ENCODE measurements around the gene FAM234A.

Gene FAM234A

GRCh38 chr16:286491-287297 lies 52.1 kb downstream of the FAM234A start:
- Histone ChIP-seq H3K27me3 (ENCODE audit: insufficient read depth, low read length, poor library complexity) (no peaks in the 10 kb centered on the region), H3K27ac (ENCODE audit: low read depth, low read length) (no peak overlapping the region), H2AK5ac (ENCODE audit: low read length) (no peak overlapping the region), H2BK5ac (ENCODE audit: low read length) (no peak overlapping the region), H3K18ac (ENCODE audit: low read length) (no peak overlapping the region), H2BK120ac (ENCODE audit: low read depth, low read length) (no peak overlapping the region), H2BK15ac (replicated peaks; ENCODE audit: low read depth) (no peak overlapping the region), H3K23ac (ENCODE audit: low read length) (no peak overlapping the region), H3K4me2 (ENCODE audit: low read length) (no peak overlapping the region), H3K4ac (ENCODE audit: low read depth, low read length) (no peak overlapping the region), H3K79me2 (ENCODE audit: control insufficient read depth, insufficient read depth, low read length) (no peaks in the 10 kb centered on the region), H3K4me3 (ENCODE audit: low read length) (no peak overlapping the region), H4K5ac (ENCODE audit: low read length) (no peak overlapping the region), H3K4me1 (ENCODE audit: control insufficient read depth, low read depth, low read length) (no peaks in the 10 kb centered on the region), H3K56ac (ENCODE audit: low read length) (no peak overlapping the region), H3K9ac (ENCODE audit: low read length) (no peak overlapping the region), H3K36me3 (ENCODE audit: control insufficient read depth, insufficient read depth, low read length) (peaks cover 7% of the 10 kb centered on the region), H3K79me1 (ENCODE audit: low read length) (no peaks in the 10 kb centered on the region), H4K8ac (ENCODE audit: low read depth, low read length) (no peak overlapping the region)
- no CpG with 5 or more reads among the region's 22 CpGs for WGBS (ENCODE audit: extremely low coverage, insufficient coverage, low lambda C conversion rate)
- no peak for DNase-seq

DNA sequence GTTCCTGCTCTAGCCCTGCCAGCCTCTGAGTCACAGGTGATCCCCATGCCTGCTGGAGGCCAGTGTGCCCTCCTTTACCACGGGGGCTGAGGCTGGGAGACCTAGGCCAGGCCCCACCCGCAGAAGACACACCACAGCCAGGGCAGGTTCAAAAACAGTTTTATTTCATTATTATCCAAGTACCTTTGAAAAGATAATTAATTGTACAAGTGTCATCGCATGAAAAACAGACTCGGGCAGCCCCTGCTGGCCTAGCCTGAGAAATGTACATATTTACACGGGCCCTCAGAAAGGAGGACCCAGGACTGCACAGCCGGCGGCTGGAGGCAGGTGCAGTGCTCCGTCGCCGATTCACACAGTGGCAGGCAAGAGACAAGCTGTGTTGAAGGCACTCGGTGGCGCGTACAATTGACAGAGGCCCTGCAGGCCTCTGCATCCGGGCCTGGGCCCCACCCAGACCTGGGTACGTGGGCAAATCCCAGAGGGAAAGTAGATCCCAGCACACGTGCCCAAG lies 52.7 kb downstream of the FAM234A start:
- Histone ChIP-seq H4K8ac (ENCODE audit: low read depth, low read length) (no peak overlapping the region), H3K9ac (ENCODE audit: low read length) (no peak overlapping the region), H3K4me1 (ENCODE audit: control insufficient read depth, low read depth, low read length) (no peaks in the 10 kb centered on the region), H3K4ac (ENCODE audit: low read depth, low read length) (no peak overlapping the region), H4K5ac (ENCODE audit: low read length) (no peak overlapping the region), H2BK120ac (ENCODE audit: low read depth, low read length) (no peak overlapping the region), H2BK5ac (ENCODE audit: low read length) (no peak overlapping the region), H3K4me3 (ENCODE audit: low read length) (no peak overlapping the region), H3K18ac (ENCODE audit: low read length) (no peak overlapping the region), H3K27ac (ENCODE audit: low read depth, low read length) (no peak overlapping the region), H3K4me2 (ENCODE audit: low read length) (no peak overlapping the region), H3K27me3 (ENCODE audit: insufficient read depth, low read length, poor library complexity) (no peaks in the 10 kb centered on the region), H2BK15ac (replicated peaks; ENCODE audit: low read depth) (no peak overlapping the region), H3K56ac (ENCODE audit: low read length) (no peak overlapping the region), H3K79me1 (ENCODE audit: low read length) (no peaks in the 10 kb centered on the region), H3K23ac (ENCODE audit: low read length) (no peak overlapping the region), H2AK5ac (ENCODE audit: low read length) (no peak overlapping the region), H3K79me2 (ENCODE audit: control insufficient read depth, insufficient read depth, low read length) (no peaks in the 10 kb centered on the region), H3K36me3 (ENCODE audit: control insufficient read depth, insufficient read depth, low read length) (peaks cover 7% of the 10 kb centered on the region)
- WGBS (ENCODE audit: extremely low coverage, insufficient coverage, low lambda C conversion rate), result no CpG with 5 or more reads among the region's 16 CpGs
- DNase-seq, result no peak

- Histone ChIP-seq H3K4me2 (ENCODE audit: low read length) (no peak overlapping the region), H2BK5ac (ENCODE audit: low read length) (no peak overlapping the region), H3K56ac (ENCODE audit: low read length) (no peak overlapping the region), H2BK120ac (ENCODE audit: low read depth, low read length) (no peak overlapping the region), H2AK5ac (ENCODE audit: low read length) (no peak overlapping the region), H3K4me3 (ENCODE audit: low read length) (no peak overlapping the region), H3K4me1 (ENCODE audit: control insufficient read depth, low read depth, low read length) (no peaks in the 10 kb centered on the region), H3K23ac (ENCODE audit: low read length) (no peak overlapping the region), H3K79me1 (ENCODE audit: low read length) (no peaks in the 10 kb centered on the region), H4K5ac (ENCODE audit: low read length) (no peak overlapping the region), H3K4ac (ENCODE audit: low read depth, low read length) (no peak overlapping the region), H4K8ac (ENCODE audit: low read depth, low read length) (no peak overlapping the region), H3K27ac (ENCODE audit: low read depth, low read length) (no peak overlapping the region), H3K18ac (ENCODE audit: low read length) (no peak overlapping the region), H3K9ac (ENCODE audit: low read length) (no peak overlapping the region), H3K27me3 (ENCODE audit: insufficient read depth, low read length, poor library complexity) (no peaks in the 10 kb centered on the region), H3K79me2 (ENCODE audit: control insufficient read depth, insufficient read depth, low read length) (no peaks in the 10 kb centered on the region), H2BK15ac (replicated peaks; ENCODE audit: low read depth) (no peak overlapping the region), H3K36me3 (ENCODE audit: control insufficient read depth, insufficient read depth, low read length) (peaks cover 7% of the 10 kb centered on the region)
- WGBS (ENCODE audit: extremely low coverage, insufficient coverage, low lambda C conversion rate), result no CpG with 5 or more reads among the region's 33 CpGs
- DNase-seq, result no peak
Observed at GRCh38 chr16:287981-288920, 53.6 kb downstream of the FAM234A start.

DNA sequence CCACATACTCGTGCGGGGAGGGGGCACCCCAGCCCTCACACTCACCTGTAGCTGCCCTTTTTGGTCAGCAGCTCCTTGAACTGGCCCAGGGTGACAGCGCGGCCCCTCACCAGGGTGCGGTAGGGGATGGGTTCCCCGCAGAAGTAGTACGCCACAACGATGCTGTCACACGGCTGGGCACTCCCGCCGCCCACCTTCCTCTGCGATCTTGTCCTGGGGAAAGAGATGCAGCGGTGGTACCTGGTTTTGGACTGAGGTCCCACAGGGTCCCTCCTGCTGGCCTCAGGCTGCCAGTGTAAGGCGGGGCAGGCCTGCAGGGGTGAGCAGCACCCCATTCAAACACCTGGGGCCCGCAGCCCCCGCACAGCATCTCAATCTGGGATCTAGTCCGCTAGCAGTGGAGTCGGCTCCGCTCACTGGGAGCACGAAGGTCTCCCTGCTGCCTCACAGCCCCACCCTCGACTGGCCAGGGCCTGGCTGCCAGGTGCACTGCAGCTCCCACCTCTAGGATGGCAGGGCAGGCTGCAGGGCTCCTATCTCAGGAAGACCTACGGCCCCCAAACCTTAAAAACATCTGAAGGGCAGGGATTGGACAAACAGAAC lies 54.9 kb downstream of the FAM234A start:
- H3K36me3 ChIP-seq (ENCODE audit: control insufficient read depth, insufficient read depth, low read length), result peaks cover 7% of the 10 kb centered on the region
- H3K18ac ChIP-seq (ENCODE audit: low read length), result no peak overlapping the region
- H3K4me2 ChIP-seq (ENCODE audit: low read length), result no peak overlapping the region
- H3K4me3 ChIP-seq (ENCODE audit: low read length), result no peak overlapping the region
- no peaks in the 10 kb centered on the region for H3K4me1 ChIP-seq (ENCODE audit: control insufficient read depth, low read depth, low read length)
- no peak overlapping the region for H3K9ac ChIP-seq (ENCODE audit: low read length)
- H2BK120ac ChIP-seq (ENCODE audit: low read depth, low read length), result no peak overlapping the region
- H4K8ac ChIP-seq (ENCODE audit: low read depth, low read length), result no peak overlapping the region
- no peak overlapping the region for H2BK5ac ChIP-seq (ENCODE audit: low read length)
- no peak overlapping the region for H3K27ac ChIP-seq (ENCODE audit: low read depth, low read length)
- no peak overlapping the region for H3K4ac ChIP-seq (ENCODE audit: low read depth, low read length)
- no CpG with 5 or more reads among the region's 22 CpGs for WGBS (ENCODE audit: extremely low coverage, insufficient coverage, low lambda C conversion rate)
- no peaks in the 10 kb centered on the region for H3K79me1 ChIP-seq (ENCODE audit: low read length)
- H2AK5ac ChIP-seq (ENCODE audit: low read length), result no peak overlapping the region
- no peak overlapping the region for H4K5ac ChIP-seq (ENCODE audit: low read length)
- H3K79me2 ChIP-seq (ENCODE audit: control insufficient read depth, insufficient read depth, low read length), result no peaks in the 10 kb centered on the region
- H3K27me3 ChIP-seq (ENCODE audit: insufficient read depth, low read length, poor library complexity), result no peaks in the 10 kb centered on the region
- no peak overlapping the region for H3K56ac ChIP-seq (ENCODE audit: low read length)
- H3K23ac ChIP-seq (ENCODE audit: low read length), result no peak overlapping the region
- no peak overlapping the region for H2BK15ac ChIP-seq (replicated peaks; ENCODE audit: low read depth)
- no peak for DNase-seq

DNA sequence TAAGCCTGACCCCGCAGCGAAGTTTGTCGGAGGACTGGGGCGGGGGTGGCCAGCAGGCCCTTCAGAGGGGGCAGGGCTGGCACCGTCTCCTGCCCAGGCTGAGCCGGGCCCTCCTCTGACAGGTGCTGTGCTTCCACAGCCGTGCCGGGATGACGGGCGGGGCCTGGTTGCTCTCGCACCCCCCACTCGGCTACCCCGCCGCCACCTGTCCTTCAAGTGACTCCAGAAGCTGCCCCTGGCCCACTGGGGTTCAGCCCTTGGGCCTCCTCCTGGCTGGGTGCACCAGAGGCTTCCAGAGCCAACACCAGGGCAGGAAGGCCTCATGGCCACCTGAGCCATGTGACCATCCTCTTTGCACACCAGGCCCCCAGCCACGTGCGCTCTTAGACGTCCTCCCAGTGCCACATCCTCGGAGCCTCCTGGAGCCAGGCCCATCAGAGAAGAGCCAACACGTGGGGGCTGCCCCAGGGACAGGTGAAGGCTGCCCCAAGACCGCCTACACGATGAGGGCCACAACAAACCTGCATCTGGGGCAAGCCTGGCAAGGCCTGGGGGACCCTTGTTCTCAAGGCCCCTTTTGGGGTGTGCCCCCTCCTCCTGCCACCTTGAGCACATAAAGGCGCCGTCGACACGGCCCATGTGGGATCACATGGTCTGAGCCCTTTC lies 55.5 kb downstream of the FAM234A start:
- H4K8ac ChIP-seq (ENCODE audit: low read depth, low read length), result no peak overlapping the region
- DNase-seq, result no peak
- no peaks in the 10 kb centered on the region for H3K79me2 ChIP-seq (ENCODE audit: control insufficient read depth, insufficient read depth, low read length)
- no peak overlapping the region for H3K4me2 ChIP-seq (ENCODE audit: low read length)
- no CpG with 5 or more reads among the region's 25 CpGs for WGBS (ENCODE audit: extremely low coverage, insufficient coverage, low lambda C conversion rate)
- H3K4me3 ChIP-seq (ENCODE audit: low read length), result no peak overlapping the region
- H3K9ac ChIP-seq (ENCODE audit: low read length), result no peak overlapping the region
- no peaks in the 10 kb centered on the region for H3K79me1 ChIP-seq (ENCODE audit: low read length)
- H2AK5ac ChIP-seq (ENCODE audit: low read length), result no peak overlapping the region
- H3K27me3 ChIP-seq (ENCODE audit: insufficient read depth, low read length, poor library complexity), result no peaks in the 10 kb centered on the region
- H2BK15ac ChIP-seq (replicated peaks; ENCODE audit: low read depth), result no peak overlapping the region
- H3K4ac ChIP-seq (ENCODE audit: low read depth, low read length), result no peak overlapping the region
- H3K4me1 ChIP-seq (ENCODE audit: control insufficient read depth, low read depth, low read length), result no peaks in the 10 kb centered on the region
- H3K27ac ChIP-seq (ENCODE audit: low read depth, low read length), result no peak overlapping the region
- no peak overlapping the region for H4K5ac ChIP-seq (ENCODE audit: low read length)
- no peak overlapping the region for H2BK5ac ChIP-seq (ENCODE audit: low read length)
- no peak overlapping the region for H3K56ac ChIP-seq (ENCODE audit: low read length)
- no peak overlapping the region for H3K18ac ChIP-seq (ENCODE audit: low read length)
- peaks cover 7% of the 10 kb centered on the region for H3K36me3 ChIP-seq (ENCODE audit: control insufficient read depth, insufficient read depth, low read length)
- no peak overlapping the region for H2BK120ac ChIP-seq (ENCODE audit: low read depth, low read length)
- H3K23ac ChIP-seq (ENCODE audit: low read length), result no peak overlapping the region
